PFSK-1 (cell line): ENCODE measurements around the gene OR6B2.

Source experiments
- FOXP2 ChIP-seq: optimal IDR thresholded peaks from 2 replicates; pipeline ENCODE3; 2011; ENCODE audit warnings: borderline replicate concordance, control low read depth, inconsistent platforms; ENCODE audit not compliant: insufficient read depth; ENCODE audit errors: extremely low read length, extremely low read depth
- POLR2AphosphoS5 ChIP-seq: IDR thresholded peaks from 2 replicates; pipeline ENCODE4 v1.6.1; 2012; ENCODE audit warnings: low read depth, mild to moderate bottlenecking, control low read depth, low read length, moderate library complexity
- SIN3A ChIP-seq: IDR thresholded peaks from 2 replicates; pipeline ENCODE4 v1.6.1; 2012; ENCODE audit warnings: mild to moderate bottlenecking, low read length, moderate library complexity, borderline replicate concordance; ENCODE audit not compliant: insufficient read depth
- TAF1 ChIP-seq: IDR thresholded peaks from 2 replicates; pipeline ENCODE4 v1.6.1; 2012; ENCODE audit warnings: low read length, control low read depth, borderline replicate concordance; ENCODE audit not compliant: insufficient read depth
- TF ChIP-seq, protein P1 (sequence below), 2 experiments: IDR thresholded peaks; 2 replicates each; pipeline versions ENCODE4 v1.6.1 to v1.8.0; 2011 to 2012; ENCODE audit warnings: low read depth in 2 of 2, low read length in 2 of 2, control low read depth in 1 of 2, inconsistent platforms in 1 of 2, mild to moderate bottlenecking in 1 of 2, moderate library complexity in 1 of 2; ENCODE audit not compliant: insufficient read depth in 1 of 2

GRCh38 chr2:240037358-240037757 lies 7.1 kb upstream of the OR6B2 start:
- TF ChIP-seq TAF1 (no peak), POLR2AphosphoS5 (no peak), SIN3A (no peak), FOXP2 (no peak)
- TF ChIP-seq, protein P1, sequence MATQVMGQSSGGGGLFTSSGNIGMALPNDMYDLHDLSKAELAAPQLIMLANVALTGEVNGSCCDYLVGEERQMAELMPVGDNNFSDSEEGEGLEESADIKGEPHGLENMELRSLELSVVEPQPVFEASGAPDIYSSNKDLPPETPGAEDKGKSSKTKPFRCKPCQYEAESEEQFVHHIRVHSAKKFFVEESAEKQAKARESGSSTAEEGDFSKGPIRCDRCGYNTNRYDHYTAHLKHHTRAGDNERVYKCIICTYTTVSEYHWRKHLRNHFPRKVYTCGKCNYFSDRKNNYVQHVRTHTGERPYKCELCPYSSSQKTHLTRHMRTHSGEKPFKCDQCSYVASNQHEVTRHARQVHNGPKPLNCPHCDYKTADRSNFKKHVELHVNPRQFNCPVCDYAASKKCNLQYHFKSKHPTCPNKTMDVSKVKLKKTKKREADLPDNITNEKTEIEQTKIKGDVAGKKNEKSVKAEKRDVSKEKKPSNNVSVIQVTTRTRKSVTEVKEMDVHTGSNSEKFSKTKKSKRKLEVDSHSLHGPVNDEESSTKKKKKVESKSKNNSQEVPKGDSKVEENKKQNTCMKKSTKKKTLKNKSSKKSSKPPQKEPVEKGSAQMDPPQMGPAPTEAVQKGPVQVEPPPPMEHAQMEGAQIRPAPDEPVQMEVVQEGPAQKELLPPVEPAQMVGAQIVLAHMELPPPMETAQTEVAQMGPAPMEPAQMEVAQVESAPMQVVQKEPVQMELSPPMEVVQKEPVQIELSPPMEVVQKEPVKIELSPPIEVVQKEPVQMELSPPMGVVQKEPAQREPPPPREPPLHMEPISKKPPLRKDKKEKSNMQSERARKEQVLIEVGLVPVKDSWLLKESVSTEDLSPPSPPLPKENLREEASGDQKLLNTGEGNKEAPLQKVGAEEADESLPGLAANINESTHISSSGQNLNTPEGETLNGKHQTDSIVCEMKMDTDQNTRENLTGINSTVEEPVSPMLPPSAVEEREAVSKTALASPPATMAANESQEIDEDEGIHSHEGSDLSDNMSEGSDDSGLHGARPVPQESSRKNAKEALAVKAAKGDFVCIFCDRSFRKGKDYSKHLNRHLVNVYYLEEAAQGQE (IDR thresholded peaks at IDR 0.05; ENCODE audit: insufficient read depth in 1 of 2, low read depth in 2 of 2, low read length in 2 of 2): no peak
